CD8-positive, alpha-beta memory T cell (primary cell): ENCODE measurements around the gene TBC1D10A. TPM values are rescaled to one million over a fixed set of nuclear protein-coding genes. Genes with fewer than 3 reads are reported as not detected.

Experiments
- CTCF ChIA-PET: fragments of 350-600 bp; sonication (Branson Sonifier 250); formaldehyde crosslinking; loops from one replicate; lab custom pipeline; 2021; ENCODE audit warnings: antibody characterized with exemption; lab: Charles Lee
- POLR2A ChIA-PET: fragments of 350-600 bp; sonication (Branson Sonifier 250); formaldehyde crosslinking; loops from one replicate; lab custom pipeline; 2021; ENCODE audit warnings: antibody characterized with exemption; lab: Charles Lee
- DNase-seq, 5 donors: peaks; one replicate each; pipeline versions ENCODE4 v3.0.0 to v3.0.0-alpha.2; 2020 to 2022; ENCODE audit warnings: mixed read lengths in 1 of 5
- H3K27ac ChIP-seq: one replicate; pipeline ENCODE4 v1.7.0; 2013; ENCODE audit warnings: low read depth, mild to moderate bottlenecking, low read length, moderate library complexity
- H3K27me3 ChIP-seq: 2 replicates; pipeline ENCODE4 v1.7.0; 2013; ENCODE audit warnings: low read length, mild to moderate bottlenecking; ENCODE audit not compliant: insufficient read depth, poor library complexity, severe bottlenecking
- H3K36me3 ChIP-seq: 2 replicates; pipeline ENCODE4 v1.7.0; 2013; ENCODE audit warnings: mild to moderate bottlenecking, low read length, moderate library complexity; ENCODE audit not compliant: insufficient read depth
- H3K4me1 ChIP-seq: 2 replicates; pipeline ENCODE4 v1.7.0; 2013; ENCODE audit warnings: mild to moderate bottlenecking, low read length, moderate library complexity; ENCODE audit not compliant: insufficient read depth
- H3K4me3 ChIP-seq: 2 replicates; pipeline ENCODE4 v1.7.0; 2013; ENCODE audit warnings: mild to moderate bottlenecking, low read length
- H3K9me3 ChIP-seq: 2 replicates; pipeline ENCODE4 v1.7.0; 2013; ENCODE audit warnings: mild to moderate bottlenecking, low read length
- H3K27ac Mint-ChIP-seq, 8 donors: one replicate each; pipeline ENCODE4 v1.8.0; 2020 to 2021; ENCODE audit warnings: mixed read lengths in 8 of 8, mild to moderate bottlenecking in 6 of 8, inconsistent platforms in 3 of 8, moderate library complexity in 3 of 8
- H3K27me3 Mint-ChIP-seq, 2 donors: one replicate each; pipeline ENCODE4 v1.8.0; 2020 to 2021; ENCODE audit warnings: mixed read lengths in 2 of 2, mild to moderate bottlenecking in 1 of 2, moderate library complexity in 1 of 2
- H3K36me3 Mint-ChIP-seq, 3 donors: one replicate each; pipeline ENCODE4 v1.8.0; 2020 to 2021; ENCODE audit warnings: mixed read lengths in 3 of 3, inconsistent platforms in 1 of 3, mild to moderate bottlenecking in 1 of 3
- H3K4me1 Mint-ChIP-seq, 3 donors: one replicate each; pipeline ENCODE4 v1.8.0; 2020 to 2021; ENCODE audit warnings: mixed read lengths in 3 of 3, inconsistent platforms in 1 of 3, mild to moderate bottlenecking in 1 of 3
- H3K4me3 Mint-ChIP-seq, 7 donors: one replicate each; pipeline ENCODE4 v1.8.0; 2020 to 2021; ENCODE audit warnings: mixed read lengths in 7 of 7, mild to moderate bottlenecking in 6 of 7, moderate library complexity in 4 of 7, inconsistent platforms in 2 of 7
- H3K9me3 Mint-ChIP-seq, 5 donors: one replicate each; pipeline ENCODE4 v1.8.0; 2020 to 2022; ENCODE audit warnings: mixed read lengths in 5 of 5, mild to moderate bottlenecking in 3 of 5, moderate library complexity in 2 of 5, inconsistent platforms in 1 of 5
- polyA plus RNA-seq: library from polyadenylated mRNA; unstranded; fragments of 300-500 nt; fragmentation: Illumina TruSeq; gene quantifications from one replicate; pipeline ENCODE4 v1.2.3, GENCODE V29; 2021
- total RNA-seq, 2 experiments: library from RNA; stranded (reverse); gene quantifications; one replicate each; pipeline ENCODE4 v1.2.3, GENCODE V29; 2021

Gene TBC1D10A
- total and polyA plus RNA-seq, 3 experiments from 2014 or later, result 14.7 to 55.2 (median 17.3) TPM

GRCh38 chr22:30262917-30263741 lies 63.6 kb downstream of the TBC1D10A start:
- H3K4me3 Mint-ChIP-seq, result peak overlapping the region; percentile 37 to 81 (median 63)
- no peaks in the 10 kb centered on the region for H3K27me3 ChIP-seq
- H3K4me1 Mint-ChIP-seq, result peaks cover 36 to 46% (median 44%) of the 10 kb centered on the region in 3 donors
- ChIA-PET POLR2A (interaction anchor here (0.5 kb wide), 1 partner anchor 25 kb away, joined by 3 read pairs; no protein-coding TSS in a partner anchor), CTCF (interaction anchor here (0.7 to 6.2 kb wide), 19 partner anchors 8 to 222 kb away, joined by 3 to 82 read pairs (median 4); partner anchors contain the start of genes CASTOR1, RNF215 and TBC1D10A)
- peak overlapping the region in 7 of 8 donors; percentile 45 to 93 (median 82) for H3K27ac Mint-ChIP-seq
- H3K36me3 ChIP-seq, result no peaks in the 10 kb centered on the region
- H3K4me3 ChIP-seq, result peak overlapping the region; percentile 7
- no peaks in the 10 kb centered on the region for H3K9me3 ChIP-seq
- H3K9me3 Mint-ChIP-seq, result no peaks in the 10 kb centered on the region
- peaks cover 0 to 1% of the 10 kb centered on the region in 2 donors for H3K27me3 Mint-ChIP-seq
- H3K36me3 Mint-ChIP-seq, result peaks cover 0 to 8% (median 0%) of the 10 kb centered on the region in 3 donors
- H3K27ac ChIP-seq, result no peak overlapping the region
- peak; percentile 64 to 84 (median 74) for DNase-seq
- peaks cover 38% of the 10 kb centered on the region for H3K4me1 ChIP-seq

- Histone ChIP-seq H3K9me3 (no peaks in the 10 kb centered on the region), H3K27me3 (no peaks in the 10 kb centered on the region), H3K27ac (no peak overlapping the region), H3K4me1 (peaks cover 27% of the 10 kb centered on the region), H3K4me3 (no peak overlapping the region), H3K36me3 (no peaks in the 10 kb centered on the region)
- H3K4me1 Mint-ChIP-seq, result peaks cover 29 to 36% (median 36%) of the 10 kb centered on the region in 3 donors
- peaks cover 0 to 8% (median 0%) of the 10 kb centered on the region in 3 donors for H3K36me3 Mint-ChIP-seq
- no peak for DNase-seq
- H3K4me3 Mint-ChIP-seq, result peak overlapping the region in 3 of 7 donors; percentile 6 to 56 (median 37)
- ChIA-PET CTCF (interaction anchor here (6.2 kb wide), 1 partner anchor 124 kb away, joined by 43 read pairs; the partner anchor contains the start of gene RNF215), POLR2A (no interaction called here)
- H3K9me3 Mint-ChIP-seq, result no peaks in the 10 kb centered on the region
- H3K27ac Mint-ChIP-seq, result peak overlapping the region in 3 of 8 donors; percentile 46 to 93 (median 65)
- H3K27me3 Mint-ChIP-seq, result peaks cover 0 to 1% of the 10 kb centered on the region in 2 donors
Observed at GRCh38 chr22:30262112-30262511, 64.6 kb downstream of the TBC1D10A start.

- no peaks in the 10 kb centered on the region for H3K27me3 ChIP-seq
- Mint-ChIP-seq H3K27ac (peak overlapping the region in 1 of 8 donors; percentile 89), H3K4me1 (peaks cover 24 to 32% (median 28%) of the 10 kb centered on the region in 3 donors), H3K9me3 (no peaks in the 10 kb centered on the region), H3K4me3 (no peak overlapping the region), H3K27me3 (peaks cover 0 to 1% of the 10 kb centered on the region in 2 donors), H3K36me3 (peaks cover 0 to 7% (median 0%) of the 10 kb centered on the region in 3 donors)
- no peak for DNase-seq
- no peak overlapping the region for H3K4me3 ChIP-seq
- H3K27ac ChIP-seq, result no peak overlapping the region
- H3K4me1 ChIP-seq, result peaks cover 25% of the 10 kb centered on the region
- ChIA-PET POLR2A (interaction anchor here (1.4 kb wide), 1 partner anchor 25 kb away, joined by 3 read pairs; no protein-coding TSS in a partner anchor), CTCF (interaction anchor here (1.5 to 6.2 kb wide), 3 partner anchors 22 to 125 kb away, joined by 4 to 43 read pairs (median 11); partner anchors contain the start of gene RNF215)
- H3K9me3 ChIP-seq, result no peaks in the 10 kb centered on the region
- no peaks in the 10 kb centered on the region for H3K36me3 ChIP-seq
Observed at GRCh38 chr22:30261134-30261533, 65.6 kb downstream of the TBC1D10A start.

- peaks cover 0 to 1% of the 10 kb centered on the region in 2 donors for H3K27me3 Mint-ChIP-seq
- DNase-seq, result no peak
- H3K4me3 Mint-ChIP-seq, result no peak overlapping the region
- CTCF ChIA-PET, result interaction anchor here (1.5 to 6.2 kb wide), 3 partner anchors 22 to 126 kb away, joined by 4 to 43 read pairs (median 11); partner anchors contain the start of gene RNF215
- POLR2A ChIA-PET, result interaction anchor here (1.4 kb wide), 1 partner anchor 26 kb away, joined by 3 read pairs; no protein-coding TSS in a partner anchor
- peaks cover 0 to 5% (median 0%) of the 10 kb centered on the region in 3 donors for H3K36me3 Mint-ChIP-seq
- Histone ChIP-seq H3K4me1 (peaks cover 24% of the 10 kb centered on the region), H3K36me3 (no peaks in the 10 kb centered on the region), H3K4me3 (no peak overlapping the region), H3K27ac (no peak overlapping the region), H3K9me3 (no peaks in the 10 kb centered on the region), H3K27me3 (no peaks in the 10 kb centered on the region)
- H3K27ac Mint-ChIP-seq, result peak overlapping the region in 1 of 8 donors; percentile 26
- no peaks in the 10 kb centered on the region for H3K9me3 Mint-ChIP-seq
- H3K4me1 Mint-ChIP-seq, result peaks cover 22 to 27% (median 24%) of the 10 kb centered on the region in 3 donors
Observed at GRCh38 chr22:30260682-30261081, 66.1 kb downstream of the TBC1D10A start.

- no peak overlapping the region for H3K27ac ChIP-seq
- H3K9me3 ChIP-seq, result no peaks in the 10 kb centered on the region
- ChIA-PET CTCF (interaction anchor here (1.5 to 6.2 kb wide), 3 partner anchors 22 to 126 kb away, joined by 4 to 43 read pairs (median 11); partner anchors contain the start of gene RNF215), POLR2A (interaction anchor here (1.4 kb wide), 1 partner anchor 26 kb away, joined by 3 read pairs; no protein-coding TSS in a partner anchor)
- Mint-ChIP-seq H3K4me1 (peaks cover 18 to 23% (median 20%) of the 10 kb centered on the region in 3 donors), H3K27ac (no peak overlapping the region), H3K36me3 (peaks cover 0 to 5% (median 0%) of the 10 kb centered on the region in 3 donors), H3K27me3 (peaks cover 0 to 1% of the 10 kb centered on the region in 2 donors), H3K9me3 (no peaks in the 10 kb centered on the region), H3K4me3 (no peak overlapping the region)
- no peak overlapping the region for H3K4me3 ChIP-seq
- no peaks in the 10 kb centered on the region for H3K27me3 ChIP-seq
- H3K36me3 ChIP-seq, result no peaks in the 10 kb centered on the region
- H3K4me1 ChIP-seq, result peaks cover 20% of the 10 kb centered on the region
- no peak for DNase-seq
Observed at GRCh38 chr22:30260276-30260675, 66.5 kb downstream of the TBC1D10A start.

- Mint-ChIP-seq H3K36me3 (no peaks in the 10 kb centered on the region), H3K27me3 (peaks cover 0 to 2% of the 10 kb centered on the region in 2 donors), H3K27ac (no peak overlapping the region), H3K4me3 (no peak overlapping the region), H3K9me3 (no peaks in the 10 kb centered on the region), H3K4me1 (peaks cover 0 to 5% (median 3%) of the 10 kb centered on the region in 3 donors)
- no peak overlapping the region for H3K4me3 ChIP-seq
- H3K9me3 ChIP-seq, result no peaks in the 10 kb centered on the region
- no peaks in the 10 kb centered on the region for H3K4me1 ChIP-seq
- H3K27me3 ChIP-seq, result no peaks in the 10 kb centered on the region
- H3K27ac ChIP-seq, result no peak overlapping the region
- POLR2A ChIA-PET, result no interaction called here
- no peaks in the 10 kb centered on the region for H3K36me3 ChIP-seq
- CTCF ChIA-PET, result interaction anchor here (0.6 to 1.6 kb wide), 4 partner anchors 9 to 146 kb away, joined by 3 to 6 read pairs (median 4); no protein-coding TSS in a partner anchor
- no peak for DNase-seq
Observed at GRCh38 chr22:30254314-30254713, 72.4 kb downstream of the TBC1D10A start.

- CTCF ChIA-PET, result interaction anchor here (0.6 kb wide), 1 partner anchor 10 kb away, joined by 3 read pairs; no protein-coding TSS in a partner anchor
Observed at GRCh38 chr22:30253205-30253852, 73.4 kb downstream of the TBC1D10A start.

More at GRCh38 chr22:30253205-30253852, 73.4 kb downstream of the TBC1D10A start:
- Histone ChIP-seq H3K4me3 (no peak overlapping the region), H3K4me1 (no peaks in the 10 kb centered on the region), H3K36me3 (no peaks in the 10 kb centered on the region), H3K27me3 (no peaks in the 10 kb centered on the region), H3K9me3 (no peaks in the 10 kb centered on the region), H3K27ac (no peak overlapping the region)
- no peaks in the 10 kb centered on the region for H3K36me3 Mint-ChIP-seq
- DNase-seq, result no peak
- POLR2A ChIA-PET, result no interaction called here
- H3K27ac Mint-ChIP-seq, result peak overlapping the region in 1 of 8 donors; percentile 88
- no peak overlapping the region for H3K4me3 Mint-ChIP-seq
- peaks cover 5 to 6% of the 10 kb centered on the region in 2 donors for H3K27me3 Mint-ChIP-seq
- peaks cover 5 to 10% (median 8%) of the 10 kb centered on the region in 3 donors for H3K4me1 Mint-ChIP-seq
- no peaks in the 10 kb centered on the region for H3K9me3 Mint-ChIP-seq
